DND-41 (cell line): ENCODE measurements around the gene RBFOX1.

Experiments
- ATAC-seq: fragments of 200-7000 bp; cut with Tn5 transposase; 3 replicates; pipeline ENCODE4 v1.9.1; 2021; ENCODE audit warnings: low read depth; ENCODE audit not compliant: insufficient read depth
- DNase-seq: peaks from one replicate; pipeline ENCODE4 v3.0.0-alpha.2; 2020
- H2AFZ ChIP-seq: 2 replicates; pipeline ENCODE4 v1.6.0; 2012; ENCODE audit warnings: low read depth, low read length
- H3K27ac ChIP-seq: 2 replicates; pipeline ENCODE4 v1.5.1; 2012; ENCODE audit warnings: low read length, inconsistent platforms
- H3K27me3 ChIP-seq: fragments of 200-600 bp; sonication (generic); 2 replicates; pipeline ENCODE4 v1.6.0; 2012; ENCODE audit warnings: low read length, mild to moderate bottlenecking, inconsistent platforms; ENCODE audit not compliant: insufficient read depth, poor library complexity
- H3K36me3 ChIP-seq: 2 replicates; pipeline ENCODE4 v1.5.1; 2012; ENCODE audit warnings: low read length, inconsistent platforms; ENCODE audit not compliant: insufficient read depth
- H3K4me1 ChIP-seq: 2 replicates; pipeline ENCODE4 v1.5.1; 2012; ENCODE audit warnings: mild to moderate bottlenecking, low read length; ENCODE audit not compliant: insufficient read depth
- H3K4me2 ChIP-seq: 2 replicates; pipeline ENCODE4 v1.6.0; 2012; ENCODE audit warnings: mild to moderate bottlenecking, moderate library complexity, low read length, inconsistent platforms; ENCODE audit not compliant: insufficient read depth
- H3K4me3 ChIP-seq, 2 experiments: fragments of 200-600 bp in 1 of 2; shearing (Covaris generic) in 1 of 2; 2 replicates each; pipeline ENCODE4 v1.5.1; 2012 to 2016; ENCODE audit warnings: inconsistent platforms in 2 of 2, low read length in 2 of 2, mild to moderate bottlenecking in 2 of 2, low read depth in 1 of 2, moderate library complexity in 1 of 2
- H3K79me2 ChIP-seq: 2 replicates; pipeline ENCODE4 v1.6.0; 2012; ENCODE audit warnings: low read length, inconsistent platforms; ENCODE audit not compliant: insufficient read depth
- H3K9ac ChIP-seq: 2 replicates; pipeline ENCODE4 v1.6.0; 2012; ENCODE audit warnings: low read depth, mild to moderate bottlenecking, inconsistent platforms, low read length, moderate library complexity
- H3K9me3 ChIP-seq: 2 replicates; pipeline ENCODE4 v1.5.1; 2012; ENCODE audit warnings: low read length, moderate library complexity, mild to moderate bottlenecking, inconsistent platforms; ENCODE audit not compliant: insufficient read depth, severe bottlenecking
- H4K20me1 ChIP-seq: 2 replicates; pipeline ENCODE4 v1.6.0; 2012; ENCODE audit warnings: low read length; ENCODE audit not compliant: insufficient read depth
- CTCF ChIP-seq: IDR thresholded peaks from 2 replicates; pipeline ENCODE4 v1.5.1; 2012; ENCODE audit warnings: borderline replicate concordance, low read length, moderate library complexity, mild to moderate bottlenecking; ENCODE audit not compliant: poor library complexity, severe bottlenecking; ENCODE audit errors: extremely low read depth
- EZH2 ChIP-seq: IDR thresholded peaks from 3 replicates; pipeline ENCODE4 v1.6.1; 2012; ENCODE audit warnings: borderline replicate concordance, low read depth, mild to moderate bottlenecking, moderate library complexity, low read length, inconsistent platforms; ENCODE audit not compliant: severe bottlenecking

The RBFOX1 gene

GRCh38 chr16:7324321-7324720, 8.3 kb upstream of the RBFOX1 start:
- no peak overlapping the region for H2AFZ ChIP-seq
- H3K4me2 ChIP-seq = no peak overlapping the region
- no peak overlapping the region for H3K9ac ChIP-seq
- no peak for ATAC-seq
- no peak for DNase-seq
- H3K79me2 ChIP-seq = no peaks in the 10 kb centered on the region
- no peaks in the 10 kb centered on the region for H3K36me3 ChIP-seq
- H4K20me1 ChIP-seq = no peaks in the 10 kb centered on the region
- no peak overlapping the region for H3K27ac ChIP-seq
- H3K27me3 ChIP-seq = no peaks in the 10 kb centered on the region
- no peak overlapping the region for H3K4me3 ChIP-seq
- no peaks in the 10 kb centered on the region for H3K4me1 ChIP-seq
- no peaks in the 10 kb centered on the region for H3K9me3 ChIP-seq
- TF ChIP-seq EZH2 (no peak), CTCF (no peak)

- H3K27me3 ChIP-seq = no peaks in the 10 kb centered on the region
- no peaks in the 10 kb centered on the region for H3K79me2 ChIP-seq
- H3K27ac ChIP-seq = no peak overlapping the region
- H2AFZ ChIP-seq = no peak overlapping the region
- no peak overlapping the region for H3K9ac ChIP-seq
- H3K4me1 ChIP-seq = no peaks in the 10 kb centered on the region
- H3K9me3 ChIP-seq = no peaks in the 10 kb centered on the region
- no peak for ATAC-seq
- H3K4me3 ChIP-seq = no peak overlapping the region
- H4K20me1 ChIP-seq = no peaks in the 10 kb centered on the region
- TF ChIP-seq CTCF (no peak), EZH2 (no peak)
- no peaks in the 10 kb centered on the region for H3K36me3 ChIP-seq
- no peak overlapping the region for H3K4me2 ChIP-seq
- no peak for DNase-seq
Measured at GRCh38 chr16:7325834-7326233, 6.8 kb upstream of the RBFOX1 start.

GRCh38 chr16:7330709-7331108, 1.9 kb upstream of the RBFOX1 start:
- TF ChIP-seq CTCF = no peak
- no peak for TF ChIP-seq EZH2
- H3K4me2 ChIP-seq = no peak overlapping the region
- DNase-seq = no peak
- ATAC-seq = no peak
- peaks cover 2% of the 10 kb centered on the region for H3K27me3 ChIP-seq
- no peaks in the 10 kb centered on the region for H3K36me3 ChIP-seq
- H3K27ac ChIP-seq = no peak overlapping the region
- no peak overlapping the region for H3K9ac ChIP-seq
- no peaks in the 10 kb centered on the region for H3K4me1 ChIP-seq
- H3K4me3 ChIP-seq = no peak overlapping the region
- H4K20me1 ChIP-seq = no peaks in the 10 kb centered on the region
- H2AFZ ChIP-seq = no peak overlapping the region
- no peaks in the 10 kb centered on the region for H3K9me3 ChIP-seq
- H3K79me2 ChIP-seq = no peaks in the 10 kb centered on the region

GRCh38 chr16:7331997-7332396, 648 bp upstream of the RBFOX1 start:
- Histone ChIP-seq H3K4me1 (no peaks in the 10 kb centered on the region), H3K4me2 (no peak overlapping the region), H3K9ac (no peak overlapping the region), H3K27me3 (peaks cover 2% of the 10 kb centered on the region), H3K9me3 (no peaks in the 10 kb centered on the region), H3K4me3 (no peak overlapping the region), H2AFZ (no peak overlapping the region), H4K20me1 (no peaks in the 10 kb centered on the region), H3K36me3 (no peaks in the 10 kb centered on the region), H3K79me2 (no peaks in the 10 kb centered on the region), H3K27ac (no peak overlapping the region)
- DNase-seq = no peak
- no peak for ATAC-seq
- TF ChIP-seq EZH2 (no peak), CTCF (no peak)
